GM15510 (cell line): ENCODE results near the gene ISCA2.

ENCODE experiments used
- POLR2A ChIP-seq: IDR thresholded peaks from 3 replicates; pipeline ENCODE4 v1.6.1; 2011; ENCODE audit warnings: borderline replicate concordance; ENCODE audit not compliant: insufficient read length; ENCODE audit errors: extremely low read depth

The ISCA2 gene

GRCh38 chr14:74493343-74494261 lies at the start of gene ISCA2:
ISCA2 (plus strand) TSS chr14:74493765; CDS start chr14:74493775, 10 bp downstream.
- peak; percentile 81 for TF ChIP-seq POLR2A

- no peak for TF ChIP-seq POLR2A
Measured at GRCh38 chr14:74444866-74445265, 48.7 kb upstream of the ISCA2 start.

- no peak for TF ChIP-seq POLR2A
Measured at GRCh38 chr14:74456684-74457564, 36.6 kb upstream of the ISCA2 start.

- TF ChIP-seq POLR2A: no peak
Measured at GRCh38 chr14:74457565-74457895, 36.0 kb upstream of the ISCA2 start.

GRCh38 chr14:74459289-74459946 lies 34.1 kb upstream of the ISCA2 start:
- TF ChIP-seq POLR2A: no peak

GRCh38 chr14:74459976-74460375 lies 33.6 kb upstream of the ISCA2 start:
- TF ChIP-seq POLR2A: no peak

GRCh38 chr14:74462993-74463392 lies 30.6 kb upstream of the ISCA2 start:
- TF ChIP-seq POLR2A: no peak

- TF ChIP-seq POLR2A: no peak
Measured at GRCh38 chr14:74463697-74464096, 29.9 kb upstream of the ISCA2 start.

- no peak for TF ChIP-seq POLR2A
Measured at GRCh38 chr14:74464785-74465184, 28.8 kb upstream of the ISCA2 start.

GRCh38 chr14:74465335-74465734 lies 28.2 kb upstream of the ISCA2 start:
- TF ChIP-seq POLR2A: no peak

GRCh38 chr14:74468513-74468912 lies 25.1 kb upstream of the ISCA2 start:
- no peak for TF ChIP-seq POLR2A

GRCh38 chr14:74469548-74470518 lies 23.7 kb upstream of the ISCA2 start:
- no peak for TF ChIP-seq POLR2A

- TF ChIP-seq POLR2A: no peak
Measured at GRCh38 chr14:74472601-74473000, 21.0 kb upstream of the ISCA2 start.

- TF ChIP-seq POLR2A: no peak
Measured at GRCh38 chr14:74474376-74474775, 19.2 kb upstream of the ISCA2 start.
